ENCODE measurements around the gene SWSAP1. TPM values are rescaled to one million over a fixed set of nuclear protein-coding genes. Genes with fewer than 3 reads are reported as not detected.

The SWSAP1 gene
- total and polyA plus RNA-seq, 2 experiments from 2014 or later: 2.1 to 6.1 TPM

GRCh38 chr19:11361037-11361770, 13.3 kb upstream of the SWSAP1 start (continued):
- peak; percentile 23 to 47; a peak in 2 of 4 replicates for TF ChIP-seq CTCF (conservative IDR thresholded peaks at IDR 0.05; ENCODE audit: low read depth in 2 of 2)
- TF ChIP-seq REST (IDR thresholded peaks at IDR 0.05; ENCODE audit: unreplicated experiment): peak; percentile 44

DNA sequence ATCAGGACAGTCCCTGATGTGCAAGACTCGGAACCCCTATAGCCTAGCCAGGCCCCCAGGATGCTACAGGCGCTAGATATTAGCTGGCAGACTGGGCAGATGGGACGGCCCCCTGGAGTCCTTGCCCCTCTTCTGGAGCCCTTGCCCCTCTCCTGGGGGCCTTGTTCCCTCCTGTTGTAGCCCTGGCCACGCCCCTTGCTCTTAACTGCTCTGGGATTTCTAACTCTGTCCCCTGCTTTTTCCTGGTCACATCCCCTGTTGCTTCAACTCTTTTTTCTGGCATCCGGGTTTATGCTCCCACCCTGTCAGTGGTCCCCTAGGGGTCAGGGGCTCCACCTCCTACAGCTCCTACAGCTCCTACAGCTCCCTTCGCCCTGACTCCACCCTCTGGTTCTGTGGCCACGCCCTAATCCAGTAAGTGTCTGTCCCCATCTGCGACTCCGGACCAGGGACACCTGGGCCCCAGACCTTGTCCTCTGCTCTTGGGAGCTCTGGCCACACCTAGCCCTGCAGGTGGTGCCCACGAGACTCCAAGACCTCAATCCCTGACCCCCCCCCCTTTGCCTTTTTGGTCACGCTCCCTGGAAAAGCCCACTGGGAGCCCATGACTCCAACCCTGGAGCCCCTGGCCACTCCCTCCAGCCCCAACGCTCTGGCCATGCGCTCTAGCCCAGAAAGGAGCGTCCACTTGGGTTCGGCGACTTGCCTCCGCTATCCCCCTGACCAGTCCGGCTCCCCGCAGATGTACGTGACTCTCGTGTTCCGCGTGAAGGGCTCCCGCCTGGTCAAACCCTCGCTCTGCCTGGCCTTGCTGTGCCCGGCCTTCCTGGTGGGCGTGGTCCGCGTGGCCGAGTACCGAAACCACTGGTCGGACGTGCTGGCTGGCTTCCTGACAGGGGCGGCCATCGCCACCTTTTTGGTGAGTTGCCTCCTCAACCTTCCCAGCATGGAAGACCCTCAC, 12.4 kb upstream of the SWSAP1 start:
- peak overlapping the region; percentile 98 for H2AFZ ChIP-seq
- H3K27me3 ChIP-seq (ENCODE audit: insufficient read depth): no peaks in the 10 kb centered on the region
- peak overlapping the region; percentile 83 for H3K27ac Mint-ChIP-seq
- H3K27ac ChIP-seq (ENCODE audit: low read depth): no peak overlapping the region
- peak overlapping the region; percentile 75 for H3K4me3 ChIP-seq
- peaks cover 25% of the 10 kb centered on the region for H3K27me3 Mint-ChIP-seq (ENCODE audit: insufficient read depth, low read depth, poor library complexity)
- H3K4me1 ChIP-seq (ENCODE audit: insufficient read depth): peaks cover 6% of the 10 kb centered on the region; the same call in 1 of the 2 replicates
- H3K4me3 Mint-ChIP-seq: peak overlapping the region; percentile 78
- H3F3A ChIP-seq (replicated peaks; ENCODE audit: low read depth): no peaks in the 10 kb centered on the region
- peak overlapping the region; percentile 86 for H3K4me2 ChIP-seq
- H3K9me3 Mint-ChIP-seq: no peaks in the 10 kb centered on the region
- H3K4me1 Mint-ChIP-seq: peaks cover 12% of the 10 kb centered on the region
- H3K36me3 Mint-ChIP-seq (ENCODE audit: low read depth): no peaks in the 10 kb centered on the region
- ATAC-seq (peak; percentile 74), DNase-seq (ENCODE audit: low spot score) (peak; percentile 89)
- no peaks in the 10 kb centered on the region for H3K9me2 ChIP-seq (ENCODE audit: insufficient read depth)
- no peaks in the 10 kb centered on the region for H4K20me1 ChIP-seq (replicated peaks; ENCODE audit: insufficient read depth)
- H3K79me2 ChIP-seq (replicated peaks; ENCODE audit: insufficient read depth): no peaks in the 10 kb centered on the region
- H3K36me3 ChIP-seq (ENCODE audit: insufficient read depth): no peaks in the 10 kb centered on the region
- no peak for TF ChIP-seq EZH2 (IDR thresholded peaks at IDR 0.05; ENCODE audit: low read depth, unreplicated experiment)
- TF ChIP-seq EZH2phosphoT487 (IDR thresholded peaks at IDR 0.05; ENCODE audit: unreplicated experiment): no peak
- no peak for TF ChIP-seq ZNF114 (CRISPR knock-in tag; IDR thresholded peaks at IDR 0.05)
- TF ChIP-seq CTCF (conservative IDR thresholded peaks at IDR 0.05; ENCODE audit: low read depth in 2 of 2): no peak
- TF ChIP-seq ETS1 (IDR thresholded peaks at IDR 0.05): peak; percentile 20; the same call in 1 of the 2 replicates
- no peak for TF ChIP-seq NANOG (IDR thresholded peaks at IDR 0.05; ENCODE audit: borderline replicate concordance)

Measured in GM23338 (cell line).